Measurements from ENCODE around the gene LRBA. TPM values are rescaled to one million over a fixed set of nuclear protein-coding genes. Genes with fewer than 3 reads are reported as not detected.

LRBA gene
- total RNA-seq, 1 experiment from 2014 or later: 77.4 TPM

GRCh38 chr4:150817804-150818528, 197.1 kb downstream of the LRBA start:
- Histone ChIP-seq H3K4me2 (no peak overlapping the region), H3K4me1 (replicated peaks; ENCODE audit: insufficient read depth) (no peaks in the 10 kb centered on the region), H3K4me3 (no peak overlapping the region), H3F3A (ENCODE audit: insufficient read depth, low read depth) (no peaks in the 10 kb centered on the region), H4K20me1 (ENCODE audit: insufficient read depth) (no peaks in the 10 kb centered on the region), H2AFZ (no peak overlapping the region), H3K9me3 (ENCODE audit: insufficient read depth, low read depth) (no peaks in the 10 kb centered on the region), H3K36me3 (ENCODE audit: low read depth) (no peaks in the 10 kb centered on the region), H3K27ac (no peak overlapping the region), H3K79me2 (ENCODE audit: low read depth) (no peaks in the 10 kb centered on the region), H3K9me2 (ENCODE audit: insufficient read depth) (no peaks in the 10 kb centered on the region), H3K27me3 (ENCODE audit: insufficient read depth, low read depth) (no peaks in the 10 kb centered on the region)
- BruUV-seq (replicated peaks): no TSS peak
- TF ChIP-seq EZH2 (IDR thresholded peaks at IDR 0.05; ENCODE audit: low read depth): no peak
- no peak for TF ChIP-seq CTCF (conservative IDR thresholded peaks at IDR 0.05)
- ChIA-PET POLR2A (ENCODE audit: unreplicated experiment) (interaction anchor here (0.7 kb wide), 1 partner anchor 39 kb away, joined by 5 read pairs; no protein-coding TSS in a partner anchor), CTCF (interaction anchor here (0.5 kb wide), 1 partner anchor 496 kb away, joined by 3 read pairs; no protein-coding TSS in a partner anchor)
- intact Hi-C loops (cut with micrococcal nuclease; ENCODE audit: unreplicated experiment): no loop called here
- no peak for DNase-seq

- Histone ChIP-seq H3K36me3 (ENCODE audit: low read depth) (no peaks in the 10 kb centered on the region), H3K4me2 (no peak overlapping the region), H3K27me3 (ENCODE audit: insufficient read depth, low read depth) (no peaks in the 10 kb centered on the region), H4K20me1 (ENCODE audit: insufficient read depth) (no peaks in the 10 kb centered on the region), H2AFZ (no peak overlapping the region), H3K9me2 (ENCODE audit: insufficient read depth) (no peaks in the 10 kb centered on the region), H3K27ac (no peak overlapping the region), H3F3A (ENCODE audit: insufficient read depth, low read depth) (no peaks in the 10 kb centered on the region), H3K4me1 (replicated peaks; ENCODE audit: insufficient read depth) (no peaks in the 10 kb centered on the region), H3K4me3 (no peak overlapping the region), H3K79me2 (ENCODE audit: low read depth) (no peaks in the 10 kb centered on the region), H3K9me3 (ENCODE audit: insufficient read depth, low read depth) (no peaks in the 10 kb centered on the region)
- no peak for DNase-seq
- no peak for TF ChIP-seq CTCF (conservative IDR thresholded peaks at IDR 0.05)
- TF ChIP-seq EZH2 (IDR thresholded peaks at IDR 0.05; ENCODE audit: low read depth): no peak
- ChIA-PET CTCF (no interaction called here), POLR2A (ENCODE audit: unreplicated experiment) (interaction anchor here (0.7 kb wide), 1 partner anchor 38 kb away, joined by 5 read pairs; no protein-coding TSS in a partner anchor)
- intact Hi-C loops (cut with micrococcal nuclease; ENCODE audit: unreplicated experiment): no loop called here
- no TSS peak for BruUV-seq (replicated peaks)
These were observed 198.1 kb downstream of the LRBA start for GRCh38 chr4:150817017-150817416.

GRCh38 chr4:150816491-150816890, 198.6 kb downstream of the LRBA start:
- DNase-seq: no peak
- intact Hi-C loops (cut with micrococcal nuclease; ENCODE audit: unreplicated experiment): no loop called here
- Histone ChIP-seq H2AFZ (no peak overlapping the region), H3K4me2 (no peak overlapping the region), H3K27ac (no peak overlapping the region), H3K27me3 (ENCODE audit: insufficient read depth, low read depth) (no peaks in the 10 kb centered on the region), H3K4me1 (replicated peaks; ENCODE audit: insufficient read depth) (no peaks in the 10 kb centered on the region), H3K79me2 (ENCODE audit: low read depth) (no peaks in the 10 kb centered on the region), H3F3A (ENCODE audit: insufficient read depth, low read depth) (no peaks in the 10 kb centered on the region), H3K9me2 (ENCODE audit: insufficient read depth) (no peaks in the 10 kb centered on the region), H3K9me3 (ENCODE audit: insufficient read depth, low read depth) (no peaks in the 10 kb centered on the region), H3K4me3 (no peak overlapping the region), H4K20me1 (ENCODE audit: insufficient read depth) (no peaks in the 10 kb centered on the region), H3K36me3 (ENCODE audit: low read depth) (no peaks in the 10 kb centered on the region)
- no peak for TF ChIP-seq EZH2 (IDR thresholded peaks at IDR 0.05; ENCODE audit: low read depth)
- no peak for TF ChIP-seq CTCF (conservative IDR thresholded peaks at IDR 0.05)
- ChIA-PET POLR2A (ENCODE audit: unreplicated experiment) (no interaction called here), CTCF (no interaction called here)
- no TSS peak for BruUV-seq (replicated peaks)

Data from PC-9 (cell line).